ENCODE data around the gene PHYHD1.

Gene PHYHD1

GRCh38 chr9:128920381-128921058 is at the start of gene PHYHD1:
TSS of gene PHYHD1 (plus strand) at chr9:128920982. CDS start at chr9:128922324, 1,342 bp downstream.
- DNase-seq: no peak
- no peak within 1 kb of the TSS for H3K27ac Mint-ChIP-seq
- H3K4me1 Mint-ChIP-seq (ENCODE audit: low read depth): peaks cover 7% of the 10 kb centered on the region
- no peaks in the 10 kb centered on the region for H3K9me3 Mint-ChIP-seq
- H3K36me3 Mint-ChIP-seq (ENCODE audit: low read depth): peaks cover 31% of the 10 kb centered on the region
- H3K4me3 Mint-ChIP-seq: no peak within 1 kb of the TSS
- no peaks in the 10 kb centered on the region for H3K27me3 Mint-ChIP-seq

GRCh38 chr9:128877852-128878251 is 42.9 kb upstream of the PHYHD1 start:
- DNase-seq: no peak
- Mint-ChIP-seq H3K36me3 (ENCODE audit: low read depth) (peaks cover 17% of the 10 kb centered on the region), H3K27ac (no peak overlapping the region), H3K4me3 (no peak overlapping the region), H3K9me3 (no peaks in the 10 kb centered on the region), H3K27me3 (no peaks in the 10 kb centered on the region), H3K4me1 (ENCODE audit: low read depth) (peaks cover 26% of the 10 kb centered on the region)

- Mint-ChIP-seq H3K27me3 (no peaks in the 10 kb centered on the region), H3K9me3 (no peaks in the 10 kb centered on the region), H3K36me3 (ENCODE audit: low read depth) (peaks cover 49% of the 10 kb centered on the region), H3K4me1 (ENCODE audit: low read depth) (peaks cover 54% of the 10 kb centered on the region), H3K4me3 (peak within 1 kb of the TSS; percentile 90), H3K27ac (peak within 1 kb of the TSS; percentile 92)
- DNase-seq: peak; percentile 99
These were observed 38.7 kb upstream of the PHYHD1 start, which contains the start of the genes KYAT1 and LRRC8A for GRCh38 chr9:128881884-128882676. TSS of gene KYAT1 (minus strand) at chr9:128881950. CDS start at chr9:128845405, 36,545 bp downstream. TSS of gene LRRC8A (plus strand) at chr9:128882133. CDS start at chr9:128907165, 25,032 bp downstream.

GRCh38 chr9:128882677-128883603 is 37.8 kb upstream of the PHYHD1 start:
- DNase-seq: no peak
- Mint-ChIP-seq H3K9me3 (no peaks in the 10 kb centered on the region), H3K4me3 (peak overlapping the region; percentile 90), H3K36me3 (ENCODE audit: low read depth) (peaks cover 55% of the 10 kb centered on the region), H3K4me1 (ENCODE audit: low read depth) (peaks cover 55% of the 10 kb centered on the region), H3K27ac (peak overlapping the region; percentile 91), H3K27me3 (no peaks in the 10 kb centered on the region)

GRCh38 chr9:128884164-128884563 is 36.6 kb upstream of the PHYHD1 start:
- no peak for DNase-seq
- no peaks in the 10 kb centered on the region for H3K9me3 Mint-ChIP-seq
- peaks cover 60% of the 10 kb centered on the region for H3K4me1 Mint-ChIP-seq (ENCODE audit: low read depth)
- peak overlapping the region; percentile 53 for H3K4me3 Mint-ChIP-seq
- H3K36me3 Mint-ChIP-seq (ENCODE audit: low read depth): peaks cover 67% of the 10 kb centered on the region
- peak overlapping the region; percentile 91 for H3K27ac Mint-ChIP-seq
- no peaks in the 10 kb centered on the region for H3K27me3 Mint-ChIP-seq

GRCh38 chr9:128885376-128885775 is 35.4 kb upstream of the PHYHD1 start:
- no peaks in the 10 kb centered on the region for H3K9me3 Mint-ChIP-seq
- no peaks in the 10 kb centered on the region for H3K27me3 Mint-ChIP-seq
- DNase-seq: no peak
- peak overlapping the region; percentile 91 for H3K27ac Mint-ChIP-seq
- peaks cover 71% of the 10 kb centered on the region for H3K36me3 Mint-ChIP-seq (ENCODE audit: low read depth)
- peak overlapping the region; percentile 18 for H3K4me3 Mint-ChIP-seq
- H3K4me1 Mint-ChIP-seq (ENCODE audit: low read depth): peaks cover 53% of the 10 kb centered on the region

GRCh38 chr9:128885798-128886197 is 35.0 kb upstream of the PHYHD1 start:
- no peak for DNase-seq
- H3K9me3 Mint-ChIP-seq: no peaks in the 10 kb centered on the region
- no peaks in the 10 kb centered on the region for H3K27me3 Mint-ChIP-seq
- peak overlapping the region; percentile 91 for H3K27ac Mint-ChIP-seq
- H3K4me1 Mint-ChIP-seq (ENCODE audit: low read depth): peaks cover 49% of the 10 kb centered on the region
- no peak overlapping the region for H3K4me3 Mint-ChIP-seq
- peaks cover 74% of the 10 kb centered on the region for H3K36me3 Mint-ChIP-seq (ENCODE audit: low read depth)

GRCh38 chr9:128886211-128886891 is 34.4 kb upstream of the PHYHD1 start:
- Mint-ChIP-seq H3K9me3 (no peaks in the 10 kb centered on the region), H3K36me3 (ENCODE audit: low read depth) (peaks cover 73% of the 10 kb centered on the region), H3K4me3 (no peak overlapping the region), H3K27ac (peak overlapping the region; percentile 13), H3K4me1 (ENCODE audit: low read depth) (peaks cover 49% of the 10 kb centered on the region), H3K27me3 (no peaks in the 10 kb centered on the region)
- no peak for DNase-seq

GRCh38 chr9:128887049-128887448 is 33.7 kb upstream of the PHYHD1 start:
- peaks cover 75% of the 10 kb centered on the region for H3K36me3 Mint-ChIP-seq (ENCODE audit: low read depth)
- H3K4me3 Mint-ChIP-seq: no peak overlapping the region
- DNase-seq: no peak
- peaks cover 56% of the 10 kb centered on the region for H3K4me1 Mint-ChIP-seq (ENCODE audit: low read depth)
- no peaks in the 10 kb centered on the region for H3K9me3 Mint-ChIP-seq
- peak overlapping the region; percentile 23 for H3K27ac Mint-ChIP-seq
- H3K27me3 Mint-ChIP-seq: no peaks in the 10 kb centered on the region

GRCh38 chr9:128887914-128888350 is 32.9 kb upstream of the PHYHD1 start:
- H3K36me3 Mint-ChIP-seq (ENCODE audit: low read depth): peaks cover 69% of the 10 kb centered on the region
- DNase-seq: no peak
- peaks cover 60% of the 10 kb centered on the region for H3K4me1 Mint-ChIP-seq (ENCODE audit: low read depth)
- no peaks in the 10 kb centered on the region for H3K9me3 Mint-ChIP-seq
- no peak overlapping the region for H3K4me3 Mint-ChIP-seq
- H3K27me3 Mint-ChIP-seq: no peaks in the 10 kb centered on the region
- H3K27ac Mint-ChIP-seq: peak overlapping the region; percentile 63

GRCh38 chr9:128891321-128892220 is 29.2 kb upstream of the PHYHD1 start:
- no peak for DNase-seq
- H3K4me1 Mint-ChIP-seq (ENCODE audit: low read depth): peaks cover 54% of the 10 kb centered on the region
- H3K36me3 Mint-ChIP-seq (ENCODE audit: low read depth): peaks cover 63% of the 10 kb centered on the region
- no peak overlapping the region for H3K4me3 Mint-ChIP-seq
- no peaks in the 10 kb centered on the region for H3K9me3 Mint-ChIP-seq
- H3K27ac Mint-ChIP-seq: peak overlapping the region; percentile 61
- H3K27me3 Mint-ChIP-seq: no peaks in the 10 kb centered on the region

GRCh38 chr9:128892221-128892921 is 28.4 kb upstream of the PHYHD1 start:
- no peak for DNase-seq
- peaks cover 54% of the 10 kb centered on the region for H3K4me1 Mint-ChIP-seq (ENCODE audit: low read depth)
- H3K27me3 Mint-ChIP-seq: no peaks in the 10 kb centered on the region
- H3K9me3 Mint-ChIP-seq: no peaks in the 10 kb centered on the region
- peaks cover 64% of the 10 kb centered on the region for H3K36me3 Mint-ChIP-seq (ENCODE audit: low read depth)
- peak overlapping the region; percentile 61 for H3K27ac Mint-ChIP-seq
- H3K4me3 Mint-ChIP-seq: no peak overlapping the region

All from activated T-cell treated with anti-CD3 and anti-CD28 coated beads, Interleukin-2, amount 50 U/mL, for 24 hours (primary cell).